PFSK-1 (cell line): ENCODE results near the gene FRRS1L.

Experiments used
- FOXP2 ChIP-seq: optimal IDR thresholded peaks from 2 replicates; pipeline ENCODE3; 2011; ENCODE audit warnings: borderline replicate concordance, control low read depth, inconsistent platforms; ENCODE audit not compliant: insufficient read depth; ENCODE audit errors: extremely low read length, extremely low read depth
- POLR2AphosphoS5 ChIP-seq: IDR thresholded peaks from 2 replicates; pipeline ENCODE4 v1.6.1; 2012; ENCODE audit warnings: low read depth, mild to moderate bottlenecking, control low read depth, low read length, moderate library complexity
- REST ChIP-seq, 2 experiments: IDR thresholded peaks; 2 replicates each; pipeline versions ENCODE4 v1.6.1 to v1.8.0; 2011 to 2012; ENCODE audit warnings: low read depth in 2 of 2, low read length in 2 of 2, control low read depth in 1 of 2, inconsistent platforms in 1 of 2, mild to moderate bottlenecking in 1 of 2, moderate library complexity in 1 of 2; ENCODE audit not compliant: insufficient read depth in 1 of 2
- SIN3A ChIP-seq: IDR thresholded peaks from 2 replicates; pipeline ENCODE4 v1.6.1; 2012; ENCODE audit warnings: mild to moderate bottlenecking, low read length, moderate library complexity, borderline replicate concordance; ENCODE audit not compliant: insufficient read depth
- TAF1 ChIP-seq: IDR thresholded peaks from 2 replicates; pipeline ENCODE4 v1.6.1; 2012; ENCODE audit warnings: low read length, control low read depth, borderline replicate concordance; ENCODE audit not compliant: insufficient read depth

GRCh38 chr9:109095321-109095720 lies 71.7 kb downstream of the FRRS1L start:
- TF ChIP-seq POLR2AphosphoS5 (no peak), FOXP2 (no peak), TAF1 (no peak), REST (IDR thresholded peaks at IDR 0.05; ENCODE audit: insufficient read depth in 1 of 2, low read depth in 2 of 2, low read length in 2 of 2) (no peak), SIN3A (no peak)
